ENCODE results near the gene TRAPPC11. TPM values are rescaled to one million over a fixed set of nuclear protein-coding genes. Genes with fewer than 3 reads are reported as not detected.
A peak's percentile ranks its signal among the peaks of the same experiment; 100 is the strongest.

Gene TRAPPC11
- total and polyA plus RNA-seq, 8 donors: 8.6 to 19.2 (median 16.0) TPM

- Histone ChIP-seq H3K36me3 (no peaks in the 10 kb centered on the region), H3K27ac (peak overlapping the region; percentile 31 to 77 (median 57)), H3K27me3 (no peaks in the 10 kb centered on the region), H3K9me3 (no peaks in the 10 kb centered on the region), H3K4me1 (peaks cover 0 to 8% (median 6%) of the 10 kb centered on the region in 3 donors), H3K4me3 (peak overlapping the region in 2 of 4 donors; percentile 21 to 33)
- no peak for TF ChIP-seq CTCF (IDR thresholded peaks at IDR 0.05)
- DNase-seq (peak in 2 of 6 donors; percentile 32 to 37), FAIRE-seq (no peak), ATAC-seq (peak; percentile 75 to 86 (median 84))
- WGBS, 2 donors: 6 to 12% methylated on average over 5 of the region's 5 CpGs
- intact Hi-C loops (cut with DNase I): no loop called here
Observed at GRCh38 chr4:183636923-183637322, 22.2 kb upstream of the TRAPPC11 start.

GRCh38 chr4:183637461-183637860 lies 21.6 kb upstream of the TRAPPC11 start:
- 15 to 17% methylated on average over 3 of the region's 3 CpGs for WGBS, 2 donors
- H3K27me3 ChIP-seq: no peaks in the 10 kb centered on the region
- no peaks in the 10 kb centered on the region for H3K36me3 ChIP-seq
- H3K4me1 ChIP-seq: peaks cover 0 to 8% (median 6%) of the 10 kb centered on the region in 3 donors
- intact Hi-C loops (cut with DNase I): no loop called here
- H3K4me3 ChIP-seq: peak overlapping the region in 1 of 4 donors; percentile 21
- ATAC-seq: peak; percentile 63 to 76 (median 66)
- peak overlapping the region in 3 of 4 donors; percentile 31 to 77 (median 75) for H3K27ac ChIP-seq
- no peak for TF ChIP-seq CTCF (IDR thresholded peaks at IDR 0.05)
- FAIRE-seq: no peak
- H3K9me3 ChIP-seq: no peaks in the 10 kb centered on the region
- DNase-seq: no peak

GRCh38 chr4:183638436-183638835 lies 20.7 kb upstream of the TRAPPC11 start:
- Histone ChIP-seq H3K27ac (no peak overlapping the region), H3K36me3 (no peaks in the 10 kb centered on the region), H3K4me3 (no peak overlapping the region), H3K27me3 (no peaks in the 10 kb centered on the region), H3K9me3 (no peaks in the 10 kb centered on the region), H3K4me1 (peaks cover 0 to 8% (median 6%) of the 10 kb centered on the region in 3 donors)
- no peak for DNase-seq
- intact Hi-C loops (cut with DNase I): no loop called here
- TF ChIP-seq CTCF (IDR thresholded peaks at IDR 0.05): no peak
- FAIRE-seq: no peak
- WGBS, 2 donors: 77 to 82% methylated on average over 5 of the region's 5 CpGs
- no peak for ATAC-seq

GRCh38 chr4:183639291-183639690 lies 19.8 kb upstream of the TRAPPC11 start:
- ATAC-seq: no peak
- no peak for FAIRE-seq
- Histone ChIP-seq H3K9me3 (no peaks in the 10 kb centered on the region), H3K4me1 (peaks cover 0 to 8% (median 6%) of the 10 kb centered on the region in 3 donors), H3K27ac (no peak overlapping the region), H3K27me3 (no peaks in the 10 kb centered on the region), H3K4me3 (no peak overlapping the region), H3K36me3 (peaks cover 0 to under 1% (median 0%) of the 10 kb centered on the region in 3 donors)
- intact Hi-C loops (cut with DNase I): no loop called here
- no peak for TF ChIP-seq CTCF (IDR thresholded peaks at IDR 0.05)
- DNase-seq: no peak
- 81 to 91% methylated on average over 3 of the region's 3 CpGs for WGBS, 2 donors

- no peaks in the 10 kb centered on the region for H3K9me3 ChIP-seq
- no peak for TF ChIP-seq CTCF (IDR thresholded peaks at IDR 0.05)
- H3K4me3 ChIP-seq: no peak overlapping the region
- H3K36me3 ChIP-seq: peaks cover 0 to 44% (median 7%) of the 10 kb centered on the region in 3 donors
- no peaks in the 10 kb centered on the region for H3K27me3 ChIP-seq
- 84 to 89% methylated on average over 7 of the region's 7 CpGs for WGBS, 2 donors
- FAIRE-seq (no peak), DNase-seq (no peak), ATAC-seq (no peak)
- H3K27ac ChIP-seq: no peak overlapping the region
- intact Hi-C loops (cut with DNase I): no loop called here
- no peaks in the 10 kb centered on the region for H3K4me1 ChIP-seq
Observed at GRCh38 chr4:183645326-183645725, 13.8 kb upstream of the TRAPPC11 start.

All from pancreas (tissue), 10 donors.